Measurements from ENCODE around the gene RHEB. TPM values are rescaled to one million over a fixed set of nuclear protein-coding genes. Genes with fewer than 3 reads are reported as not detected.

The RHEB gene
- total RNA-seq, 1 experiment from 2014 or later: 87.0 TPM

GRCh38 chr7:151505836-151506468 lies 13.7 kb downstream of the RHEB start:
- intact Hi-C loops (cut with micrococcal nuclease): no loop called here
- CTCF ChIA-PET: no interaction called here
- H3K4me1 ChIP-seq (ENCODE audit: insufficient read depth, low read length): peaks cover 49% of the 10 kb centered on the region

GRCh38 chr7:151505433-151505832 lies 14.3 kb downstream of the RHEB start:
- H3F3A ChIP-seq (ENCODE audit: low read length, unreplicated experiment): no peaks in the 10 kb centered on the region
- BruUV-seq (replicated peaks): no TSS peak
- H3K9me3 ChIP-seq (ENCODE audit: low read length): no peaks in the 10 kb centered on the region
- no peak overlapping the region for H3K4me3 ChIP-seq (ENCODE audit: low read length)
- H3K9me2 ChIP-seq (replicated peaks; ENCODE audit: low read length): no peaks in the 10 kb centered on the region
- no peak overlapping the region for H3K9ac ChIP-seq (ENCODE audit: low read length)
- peak; percentile 27 for DNase-seq
- peaks cover 46% of the 10 kb centered on the region for H3K4me1 ChIP-seq (ENCODE audit: insufficient read depth, low read length)
- peaks cover 100% of the 10 kb centered on the region for H3K79me2 ChIP-seq (ENCODE audit: low read length)
- ATAC-seq: peak; percentile 11; the same call in 1 of the 2 replicates
- TF ChIP-seq EZH2 (IDR thresholded peaks at IDR 0.05; ENCODE audit: low read length, unreplicated experiment): no peak
- no peak for TF ChIP-seq CTCF (conservative IDR thresholded peaks at IDR 0.05; ENCODE audit: low read depth, low read length)
- no peak for TF ChIP-seq EZH2phosphoT487 (IDR thresholded peaks at IDR 0.05; ENCODE audit: borderline replicate concordance, low read length)
- ChIA-PET CTCF (no interaction called here), POLR2A (ENCODE audit: unreplicated experiment) (no interaction called here)
- no peak overlapping the region for H3K27ac ChIP-seq (ENCODE audit: low read length)
- H3K4me2 ChIP-seq (ENCODE audit: low read length): no peak overlapping the region
- H3K36me3 ChIP-seq (ENCODE audit: low read depth, low read length): no peaks in the 10 kb centered on the region
- H2AFZ ChIP-seq (ENCODE audit: low read length): no peak overlapping the region
- no peaks in the 10 kb centered on the region for H3K27me3 ChIP-seq (ENCODE audit: low read length)
- peaks cover 98% of the 10 kb centered on the region for H4K20me1 ChIP-seq (ENCODE audit: low read length)
- intact Hi-C loops (cut with micrococcal nuclease): no loop called here

More at GRCh38 chr7:151505836-151506468, 13.7 kb downstream of the RHEB start:
- Histone ChIP-seq H2AFZ (ENCODE audit: low read length) (no peak overlapping the region), H3K9ac (ENCODE audit: low read length) (no peak overlapping the region), H3K4me2 (ENCODE audit: low read length) (no peak overlapping the region), H3K9me3 (ENCODE audit: low read length) (no peaks in the 10 kb centered on the region), H3K4me3 (ENCODE audit: low read length) (no peak overlapping the region), H3K36me3 (ENCODE audit: low read depth, low read length) (no peaks in the 10 kb centered on the region), H3K27ac (ENCODE audit: low read length) (no peak overlapping the region), H4K20me1 (ENCODE audit: low read length) (peaks cover 98% of the 10 kb centered on the region), H3K9me2 (replicated peaks; ENCODE audit: low read length) (no peaks in the 10 kb centered on the region), H3K27me3 (ENCODE audit: low read length) (no peaks in the 10 kb centered on the region), H3F3A (ENCODE audit: low read length, unreplicated experiment) (no peaks in the 10 kb centered on the region), H3K79me2 (ENCODE audit: low read length) (peaks cover 100% of the 10 kb centered on the region)
- ATAC-seq (no peak), DNase-seq (no peak)
- TF ChIP-seq EZH2 (IDR thresholded peaks at IDR 0.05; ENCODE audit: low read length, unreplicated experiment) (no peak), EZH2phosphoT487 (IDR thresholded peaks at IDR 0.05; ENCODE audit: borderline replicate concordance, low read length) (no peak), CTCF (conservative IDR thresholded peaks at IDR 0.05; ENCODE audit: low read depth, low read length) (no peak)
- POLR2A ChIA-PET (ENCODE audit: unreplicated experiment): no interaction called here
- no TSS peak for BruUV-seq (replicated peaks)

GRCh38 chr7:151504715-151505326 lies 14.9 kb downstream of the RHEB start:
- POLR2A ChIA-PET (ENCODE audit: unreplicated experiment): no interaction called here
- no peak for TF ChIP-seq EZH2phosphoT487 (IDR thresholded peaks at IDR 0.05; ENCODE audit: borderline replicate concordance, low read length)
- no peak for TF ChIP-seq CTCF (conservative IDR thresholded peaks at IDR 0.05; ENCODE audit: low read depth, low read length)
- H3K27ac ChIP-seq (ENCODE audit: low read length): no peak overlapping the region
- no peaks in the 10 kb centered on the region for H3K9me2 ChIP-seq (replicated peaks; ENCODE audit: low read length)
- H3K36me3 ChIP-seq (ENCODE audit: low read depth, low read length): no peaks in the 10 kb centered on the region
- H3K79me2 ChIP-seq (ENCODE audit: low read length): peaks cover 100% of the 10 kb centered on the region
- DNase-seq (no peak), ATAC-seq (no peak)
- H4K20me1 ChIP-seq (ENCODE audit: low read length): peaks cover 98% of the 10 kb centered on the region
- H3K9me3 ChIP-seq (ENCODE audit: low read length): no peaks in the 10 kb centered on the region
- H2AFZ ChIP-seq (ENCODE audit: low read length): no peak overlapping the region
- peaks cover 40% of the 10 kb centered on the region for H3K4me1 ChIP-seq (ENCODE audit: insufficient read depth, low read length)
- H3F3A ChIP-seq (ENCODE audit: low read length, unreplicated experiment): no peaks in the 10 kb centered on the region
- H3K9ac ChIP-seq (ENCODE audit: low read length): no peak overlapping the region
- no peaks in the 10 kb centered on the region for H3K27me3 ChIP-seq (ENCODE audit: low read length)
- intact Hi-C loops (cut with micrococcal nuclease): no loop called here
- CTCF ChIA-PET: no interaction called here
- H3K4me2 ChIP-seq (ENCODE audit: low read length): 0 out of 2 replicates have a peak overlapping the region, but pooled peaks have one; percentile 29
- BruUV-seq (replicated peaks): no TSS peak
- H3K4me3 ChIP-seq (ENCODE audit: low read length): no peak overlapping the region

Measured in PC-3 (cell line).